Memory B cell (primary cell): ENCODE measurements around the gene CORO2B.

Experiments used
- ATAC-seq: fragments of 150-1000 bp; cut with Tn5 transposase; 2 replicates; pipeline ENCODE4 v1.10.0; 2021; ENCODE audit warnings: low read depth, mild to moderate bottlenecking, moderate library complexity
- DNase-seq, 2 donors: peaks; one replicate each; pipeline ENCODE4 v3.0.0; 2022; ENCODE audit warnings: low spot score in 2 of 2
- H3K27ac Mint-ChIP-seq: one replicate; pipeline ENCODE4 v1.8.0; 2022; ENCODE audit warnings: mild to moderate bottlenecking, moderate library complexity, mixed read lengths
- H3K27me3 Mint-ChIP-seq: one replicate; pipeline ENCODE4 v1.8.0; 2022; ENCODE audit warnings: mixed read lengths
- H3K36me3 Mint-ChIP-seq: one replicate; pipeline ENCODE4 v1.8.0; 2022; ENCODE audit warnings: mild to moderate bottlenecking, mixed read lengths
- H3K4me1 Mint-ChIP-seq: one replicate; pipeline ENCODE4 v1.8.0; 2022; ENCODE audit warnings: mixed read lengths
- H3K4me3 Mint-ChIP-seq: one replicate; pipeline ENCODE4 v1.8.0; 2022; ENCODE audit warnings: mild to moderate bottlenecking, moderate library complexity, mixed read lengths
- H3K9me3 Mint-ChIP-seq: one replicate; pipeline ENCODE4 v1.8.0; 2022; ENCODE audit warnings: mixed read lengths

The CORO2B gene

GRCh38 chr15:68623301-68623892 lies 44.6 kb downstream of the CORO2B start:
- H3K4me3 Mint-ChIP-seq, result no peak overlapping the region
- peaks cover 22% of the 10 kb centered on the region for H3K4me1 Mint-ChIP-seq
- H3K27ac Mint-ChIP-seq, result no peak overlapping the region
- H3K36me3 Mint-ChIP-seq, result no peaks in the 10 kb centered on the region
- ATAC-seq, result peak; percentile 73
- no peaks in the 10 kb centered on the region for H3K9me3 Mint-ChIP-seq
- DNase-seq, result no peak
- H3K27me3 Mint-ChIP-seq, result peaks cover 6% of the 10 kb centered on the region

DNA sequence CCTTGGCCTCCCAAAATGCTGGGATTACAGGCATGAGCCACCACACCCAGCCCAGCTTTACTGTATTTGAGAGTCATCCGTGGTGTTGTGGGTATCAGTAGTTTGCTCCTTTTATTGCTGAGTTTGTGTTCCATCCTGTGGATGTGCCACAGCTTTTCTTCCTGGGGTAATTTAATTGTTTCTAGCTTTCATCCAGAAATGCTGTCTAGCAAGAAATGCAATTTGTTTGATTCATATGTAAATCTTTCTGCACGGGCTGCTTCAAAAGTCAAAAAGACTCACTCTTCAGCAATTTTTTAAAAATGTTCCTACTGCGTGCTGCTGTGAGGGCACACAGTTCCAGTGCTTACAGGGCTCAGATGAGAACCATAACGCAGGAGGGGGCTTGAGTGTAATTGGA lies 47.1 kb downstream of the CORO2B start:
- no peaks in the 10 kb centered on the region for H3K9me3 Mint-ChIP-seq
- ATAC-seq (no peak), DNase-seq (no peak)
- H3K27me3 Mint-ChIP-seq, result peaks cover 15% of the 10 kb centered on the region
- peaks cover 44% of the 10 kb centered on the region for H3K4me1 Mint-ChIP-seq
- H3K27ac Mint-ChIP-seq, result no peak overlapping the region
- H3K36me3 Mint-ChIP-seq, result no peaks in the 10 kb centered on the region
- no peak overlapping the region for H3K4me3 Mint-ChIP-seq

DNA sequence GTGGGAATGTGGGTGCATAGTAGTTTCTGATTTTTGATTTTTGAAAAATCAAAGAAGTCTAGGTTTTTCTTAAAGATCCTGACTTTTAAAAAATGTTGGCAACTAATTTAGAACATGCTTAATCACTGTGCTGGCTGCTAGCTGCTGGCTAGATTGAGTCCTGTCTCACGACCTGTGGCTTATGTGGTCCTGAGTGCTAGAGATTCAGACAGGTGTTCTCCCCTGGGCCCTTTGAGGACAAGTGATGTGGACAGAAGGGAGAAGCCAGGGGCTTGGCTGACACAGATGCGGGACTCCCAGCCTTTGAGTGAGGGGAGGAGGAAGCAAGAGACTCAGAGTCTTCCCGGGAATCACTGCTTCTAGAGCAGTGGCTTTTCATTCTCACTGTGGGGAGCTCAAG lies 47.5 kb downstream of the CORO2B start:
- peak; percentile 42 for ATAC-seq
- no peak for DNase-seq
- Mint-ChIP-seq H3K4me1 (peaks cover 45% of the 10 kb centered on the region), H3K9me3 (no peaks in the 10 kb centered on the region), H3K36me3 (no peaks in the 10 kb centered on the region), H3K27ac (no peak overlapping the region), H3K27me3 (peaks cover 15% of the 10 kb centered on the region), H3K4me3 (no peak overlapping the region)

DNA sequence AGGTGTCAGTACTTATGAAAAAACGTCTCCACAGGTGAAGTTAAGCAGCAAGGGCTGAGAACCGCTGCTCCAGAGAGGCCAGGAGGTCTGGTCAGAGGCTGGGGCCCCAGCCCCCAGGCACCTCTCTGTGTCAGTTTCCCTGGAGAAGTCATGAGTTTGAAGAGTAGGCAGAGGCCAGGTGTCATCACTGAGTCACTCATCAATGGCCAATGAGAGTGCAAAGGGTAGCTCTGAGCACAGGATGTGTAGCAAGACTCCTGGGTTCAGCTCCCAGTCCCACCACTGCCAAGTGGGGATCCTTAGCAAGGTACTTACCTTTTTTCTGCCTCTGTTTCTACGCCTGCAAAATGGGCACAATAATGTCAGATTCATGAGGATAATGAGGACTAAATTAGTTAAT lies 47.9 kb downstream of the CORO2B start:
- Mint-ChIP-seq H3K27ac (no peak overlapping the region), H3K4me1 (peaks cover 45% of the 10 kb centered on the region), H3K4me3 (no peak overlapping the region), H3K36me3 (no peaks in the 10 kb centered on the region), H3K9me3 (no peaks in the 10 kb centered on the region), H3K27me3 (peaks cover 15% of the 10 kb centered on the region)
- no peak for ATAC-seq
- no peak for DNase-seq

- H3K4me1 Mint-ChIP-seq, result peaks cover 47% of the 10 kb centered on the region
- H3K27me3 Mint-ChIP-seq, result peaks cover 15% of the 10 kb centered on the region
- DNase-seq (no peak), ATAC-seq (no peak)
- no peaks in the 10 kb centered on the region for H3K9me3 Mint-ChIP-seq
- no peaks in the 10 kb centered on the region for H3K36me3 Mint-ChIP-seq
- H3K27ac Mint-ChIP-seq, result no peak overlapping the region
- H3K4me3 Mint-ChIP-seq, result no peak overlapping the region
Measured at GRCh38 chr15:68627476-68627875, 48.7 kb downstream of the CORO2B start.

DNA sequence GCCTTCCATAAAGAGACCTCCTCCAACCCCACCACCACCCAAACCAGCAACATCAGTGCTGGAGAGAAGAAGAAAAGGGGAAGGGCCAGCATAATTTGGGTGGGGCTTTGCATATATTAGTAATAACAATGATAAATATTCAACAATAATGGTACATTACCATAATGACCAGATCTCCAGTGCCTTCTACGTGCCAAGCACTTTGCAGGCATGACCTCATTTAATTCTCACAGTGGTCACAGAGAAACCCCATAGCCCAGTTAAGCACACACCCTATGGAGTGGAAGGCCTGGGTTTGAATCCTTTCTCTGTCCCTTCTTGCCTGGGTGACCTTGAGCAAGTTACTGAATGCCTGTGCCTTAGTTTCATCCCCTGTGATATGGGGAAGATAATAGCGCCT lies 49.2 kb downstream of the CORO2B start:
- DNase-seq, result no peak
- ATAC-seq, result no peak

GRCh38 chr15:68629519-68630210 lies 50.9 kb downstream of the CORO2B start:
- DNase-seq (no peak), ATAC-seq (no peak)
- H3K9me3 Mint-ChIP-seq, result no peaks in the 10 kb centered on the region
- peak overlapping the region; percentile 54 for H3K27ac Mint-ChIP-seq
- H3K4me1 Mint-ChIP-seq, result peaks cover 57% of the 10 kb centered on the region
- peak overlapping the region; percentile 66 for H3K4me3 Mint-ChIP-seq
- peaks cover 15% of the 10 kb centered on the region for H3K27me3 Mint-ChIP-seq
- no peaks in the 10 kb centered on the region for H3K36me3 Mint-ChIP-seq

More for the DNA sequence above, 49.2 kb downstream of the CORO2B start:
- Mint-ChIP-seq H3K27ac (no peak overlapping the region), H3K4me1 (peaks cover 47% of the 10 kb centered on the region), H3K4me3 (no peak overlapping the region), H3K9me3 (no peaks in the 10 kb centered on the region), H3K36me3 (no peaks in the 10 kb centered on the region), H3K27me3 (peaks cover 15% of the 10 kb centered on the region)

GRCh38 chr15:68630211-68630555 lies 51.4 kb downstream of the CORO2B start:
- Mint-ChIP-seq H3K9me3 (no peaks in the 10 kb centered on the region), H3K4me1 (peaks cover 60% of the 10 kb centered on the region), H3K36me3 (no peaks in the 10 kb centered on the region), H3K27me3 (peaks cover 15% of the 10 kb centered on the region), H3K4me3 (peak overlapping the region; percentile 66), H3K27ac (peak overlapping the region; percentile 54)
- ATAC-seq (no peak), DNase-seq (no peak)

- Mint-ChIP-seq H3K4me3 (peak overlapping the region; percentile 66), H3K27ac (peak overlapping the region; percentile 54), H3K9me3 (no peaks in the 10 kb centered on the region), H3K27me3 (peaks cover 15% of the 10 kb centered on the region), H3K4me1 (peaks cover 66% of the 10 kb centered on the region), H3K36me3 (no peaks in the 10 kb centered on the region)
- no peak for ATAC-seq
- DNase-seq, result no peak
Measured at GRCh38 chr15:68630836-68631235, 52.0 kb downstream of the CORO2B start.

GRCh38 chr15:68631601-68632051 lies 52.8 kb downstream of the CORO2B start:
- Mint-ChIP-seq H3K27ac (peak overlapping the region; percentile 54), H3K36me3 (no peaks in the 10 kb centered on the region), H3K9me3 (no peaks in the 10 kb centered on the region), H3K27me3 (peaks cover 15% of the 10 kb centered on the region), H3K4me3 (no peak overlapping the region), H3K4me1 (peaks cover 66% of the 10 kb centered on the region)
- ATAC-seq (peak; percentile 90), DNase-seq (peak; percentile 41 to 66)

GRCh38 chr15:68632101-68632500 lies 53.3 kb downstream of the CORO2B start:
- Mint-ChIP-seq H3K4me3 (no peak overlapping the region), H3K9me3 (no peaks in the 10 kb centered on the region), H3K4me1 (peaks cover 64% of the 10 kb centered on the region), H3K36me3 (no peaks in the 10 kb centered on the region), H3K27me3 (peaks cover 14% of the 10 kb centered on the region), H3K27ac (peak overlapping the region; percentile 54)
- no peak for DNase-seq
- ATAC-seq, result no peak

DNA sequence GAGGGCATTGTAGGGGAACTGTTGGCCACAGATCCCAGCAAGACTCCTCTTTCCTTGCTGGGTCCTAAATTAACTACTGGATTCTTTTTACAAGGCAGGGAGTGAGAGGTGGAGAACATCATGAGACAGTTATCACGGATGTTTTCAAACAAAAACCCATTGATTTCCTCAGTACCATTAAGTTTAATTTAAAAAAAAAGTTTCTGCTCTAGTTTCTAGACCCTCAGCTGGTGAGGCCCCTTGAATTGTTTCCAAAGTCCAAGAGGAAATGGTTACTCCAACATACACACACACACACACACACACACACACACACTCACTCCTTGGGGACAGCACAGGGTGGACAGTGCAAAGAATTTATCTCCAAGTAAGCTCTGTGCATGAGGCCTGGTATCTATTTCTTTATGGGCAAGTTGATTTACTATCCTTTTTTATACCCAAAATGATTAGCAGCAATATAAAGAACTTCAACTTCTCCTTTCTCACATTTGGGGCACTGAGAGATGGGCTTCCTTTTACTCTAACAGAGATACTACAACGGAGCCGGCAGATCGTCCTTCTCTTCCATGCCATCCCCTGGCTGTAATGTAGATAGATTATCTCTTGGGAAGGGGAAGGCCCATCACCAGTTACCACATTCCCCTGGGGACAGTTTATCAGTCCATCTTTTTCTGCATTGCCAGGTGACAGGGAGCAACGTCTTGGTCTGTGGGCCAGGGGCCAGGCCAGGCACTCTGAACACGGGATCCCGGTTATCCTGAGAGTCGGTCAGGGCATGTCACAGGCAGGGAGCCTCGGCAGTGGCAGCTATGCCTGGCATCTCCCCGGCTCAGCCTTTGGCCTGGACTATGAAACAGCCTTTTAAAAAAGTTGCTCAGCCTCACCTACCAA lies 54.7 kb downstream of the CORO2B start:
- Mint-ChIP-seq H3K4me3 (no peak overlapping the region), H3K9me3 (no peaks in the 10 kb centered on the region), H3K27ac (no peak overlapping the region), H3K27me3 (peaks cover 9% of the 10 kb centered on the region), H3K36me3 (no peaks in the 10 kb centered on the region), H3K4me1 (peaks cover 60% of the 10 kb centered on the region)
- DNase-seq (no peak), ATAC-seq (no peak)

GRCh38 chr15:68634122-68634482 lies 55.3 kb downstream of the CORO2B start:
- H3K27ac Mint-ChIP-seq, result no peak overlapping the region
- no peaks in the 10 kb centered on the region for H3K36me3 Mint-ChIP-seq
- peaks cover 6% of the 10 kb centered on the region for H3K27me3 Mint-ChIP-seq
- no peak for ATAC-seq
- H3K9me3 Mint-ChIP-seq, result no peaks in the 10 kb centered on the region
- H3K4me3 Mint-ChIP-seq, result no peak overlapping the region
- peaks cover 58% of the 10 kb centered on the region for H3K4me1 Mint-ChIP-seq
- no peak for DNase-seq

DNA sequence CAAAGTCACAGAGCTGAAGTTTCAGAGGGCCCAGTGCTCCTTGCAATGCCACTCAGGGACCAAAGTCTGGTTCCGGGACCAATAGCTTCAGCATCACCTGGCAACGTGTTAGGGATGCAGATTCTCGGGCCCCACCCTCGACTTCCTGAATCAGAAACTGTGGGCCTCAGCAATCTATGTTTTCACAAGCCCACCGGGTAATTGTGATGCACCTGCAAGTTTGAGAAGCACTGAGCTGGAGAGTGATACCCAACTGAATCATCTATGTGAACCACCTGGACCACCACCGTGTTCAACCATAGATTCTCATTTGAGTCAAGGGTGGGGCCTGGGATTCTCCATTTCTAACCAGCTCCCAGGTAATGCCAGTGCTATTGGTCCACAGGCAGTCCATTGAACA lies 55.7 kb downstream of the CORO2B start:
- peaks cover 54% of the 10 kb centered on the region for H3K4me1 Mint-ChIP-seq
- no peaks in the 10 kb centered on the region for H3K36me3 Mint-ChIP-seq
- H3K27me3 Mint-ChIP-seq, result peaks cover 2% of the 10 kb centered on the region
- H3K4me3 Mint-ChIP-seq, result no peak overlapping the region
- no peak overlapping the region for H3K27ac Mint-ChIP-seq
- ATAC-seq, result no peak
- no peaks in the 10 kb centered on the region for H3K9me3 Mint-ChIP-seq
- no peak for DNase-seq
